OCI-LY1 (cell line): ENCODE data around the gene H3-3A.

ENCODE experiments used
- CTCF ChIP-seq: fragments of 200-600 bp; sonication (generic), shearing (Covaris generic); IDR thresholded peaks from 2 replicates; pipeline ENCODE4 v1.5.1; 2017; ENCODE audit warnings: mild to moderate bottlenecking, antibody characterized with exemption, low read length, moderate library complexity, mixed read lengths
- EZH2 ChIP-seq: fragments of 200-600 bp; sonication (generic), shearing (Covaris generic); IDR thresholded peaks from 2 replicates; pipeline ENCODE4 v1.8.0; 2017; ENCODE audit warnings: borderline replicate concordance, mixed run types, mild to moderate bottlenecking, antibody characterized with exemption, low read length, moderate library complexity, mixed read lengths

GRCh38 chr1:226044514-226045101 lies 17.9 kb upstream of the H3-3A start:
- TF ChIP-seq EZH2 (no peak), CTCF (no peak)
